ENCODE measurements around the gene MVB12B. TPM values are rescaled to one million over a fixed set of nuclear protein-coding genes. Genes with fewer than 3 reads are reported as not detected.

MVB12B gene
- total and polyA plus RNA-seq, 2 of the 8 experiments (the other 6 are each of a cell fraction or from before 2014, with no cell fraction given), result 2.6 to 5.0 TPM

DNA sequence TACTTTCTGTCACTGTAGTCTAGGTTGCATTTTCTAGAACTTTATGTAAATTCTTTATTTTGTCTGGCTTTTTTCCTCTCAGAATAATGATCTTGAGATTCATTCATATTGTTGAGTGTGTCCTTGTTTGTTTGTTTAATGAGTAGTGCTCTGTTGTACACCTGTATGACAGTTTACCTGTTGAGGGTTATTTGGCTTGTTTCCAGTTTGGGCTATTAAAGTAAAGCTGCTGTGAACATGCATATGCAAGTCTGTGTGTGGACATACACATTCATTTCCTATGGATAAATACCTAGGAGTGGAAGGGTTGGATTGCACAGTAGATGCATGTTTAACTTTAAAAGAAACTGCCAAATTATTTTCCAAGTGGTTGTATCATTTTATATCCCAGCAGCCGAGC, 30.4 kb downstream of the MVB12B start (continued):
- TF ChIP-seq, protein P1, sequence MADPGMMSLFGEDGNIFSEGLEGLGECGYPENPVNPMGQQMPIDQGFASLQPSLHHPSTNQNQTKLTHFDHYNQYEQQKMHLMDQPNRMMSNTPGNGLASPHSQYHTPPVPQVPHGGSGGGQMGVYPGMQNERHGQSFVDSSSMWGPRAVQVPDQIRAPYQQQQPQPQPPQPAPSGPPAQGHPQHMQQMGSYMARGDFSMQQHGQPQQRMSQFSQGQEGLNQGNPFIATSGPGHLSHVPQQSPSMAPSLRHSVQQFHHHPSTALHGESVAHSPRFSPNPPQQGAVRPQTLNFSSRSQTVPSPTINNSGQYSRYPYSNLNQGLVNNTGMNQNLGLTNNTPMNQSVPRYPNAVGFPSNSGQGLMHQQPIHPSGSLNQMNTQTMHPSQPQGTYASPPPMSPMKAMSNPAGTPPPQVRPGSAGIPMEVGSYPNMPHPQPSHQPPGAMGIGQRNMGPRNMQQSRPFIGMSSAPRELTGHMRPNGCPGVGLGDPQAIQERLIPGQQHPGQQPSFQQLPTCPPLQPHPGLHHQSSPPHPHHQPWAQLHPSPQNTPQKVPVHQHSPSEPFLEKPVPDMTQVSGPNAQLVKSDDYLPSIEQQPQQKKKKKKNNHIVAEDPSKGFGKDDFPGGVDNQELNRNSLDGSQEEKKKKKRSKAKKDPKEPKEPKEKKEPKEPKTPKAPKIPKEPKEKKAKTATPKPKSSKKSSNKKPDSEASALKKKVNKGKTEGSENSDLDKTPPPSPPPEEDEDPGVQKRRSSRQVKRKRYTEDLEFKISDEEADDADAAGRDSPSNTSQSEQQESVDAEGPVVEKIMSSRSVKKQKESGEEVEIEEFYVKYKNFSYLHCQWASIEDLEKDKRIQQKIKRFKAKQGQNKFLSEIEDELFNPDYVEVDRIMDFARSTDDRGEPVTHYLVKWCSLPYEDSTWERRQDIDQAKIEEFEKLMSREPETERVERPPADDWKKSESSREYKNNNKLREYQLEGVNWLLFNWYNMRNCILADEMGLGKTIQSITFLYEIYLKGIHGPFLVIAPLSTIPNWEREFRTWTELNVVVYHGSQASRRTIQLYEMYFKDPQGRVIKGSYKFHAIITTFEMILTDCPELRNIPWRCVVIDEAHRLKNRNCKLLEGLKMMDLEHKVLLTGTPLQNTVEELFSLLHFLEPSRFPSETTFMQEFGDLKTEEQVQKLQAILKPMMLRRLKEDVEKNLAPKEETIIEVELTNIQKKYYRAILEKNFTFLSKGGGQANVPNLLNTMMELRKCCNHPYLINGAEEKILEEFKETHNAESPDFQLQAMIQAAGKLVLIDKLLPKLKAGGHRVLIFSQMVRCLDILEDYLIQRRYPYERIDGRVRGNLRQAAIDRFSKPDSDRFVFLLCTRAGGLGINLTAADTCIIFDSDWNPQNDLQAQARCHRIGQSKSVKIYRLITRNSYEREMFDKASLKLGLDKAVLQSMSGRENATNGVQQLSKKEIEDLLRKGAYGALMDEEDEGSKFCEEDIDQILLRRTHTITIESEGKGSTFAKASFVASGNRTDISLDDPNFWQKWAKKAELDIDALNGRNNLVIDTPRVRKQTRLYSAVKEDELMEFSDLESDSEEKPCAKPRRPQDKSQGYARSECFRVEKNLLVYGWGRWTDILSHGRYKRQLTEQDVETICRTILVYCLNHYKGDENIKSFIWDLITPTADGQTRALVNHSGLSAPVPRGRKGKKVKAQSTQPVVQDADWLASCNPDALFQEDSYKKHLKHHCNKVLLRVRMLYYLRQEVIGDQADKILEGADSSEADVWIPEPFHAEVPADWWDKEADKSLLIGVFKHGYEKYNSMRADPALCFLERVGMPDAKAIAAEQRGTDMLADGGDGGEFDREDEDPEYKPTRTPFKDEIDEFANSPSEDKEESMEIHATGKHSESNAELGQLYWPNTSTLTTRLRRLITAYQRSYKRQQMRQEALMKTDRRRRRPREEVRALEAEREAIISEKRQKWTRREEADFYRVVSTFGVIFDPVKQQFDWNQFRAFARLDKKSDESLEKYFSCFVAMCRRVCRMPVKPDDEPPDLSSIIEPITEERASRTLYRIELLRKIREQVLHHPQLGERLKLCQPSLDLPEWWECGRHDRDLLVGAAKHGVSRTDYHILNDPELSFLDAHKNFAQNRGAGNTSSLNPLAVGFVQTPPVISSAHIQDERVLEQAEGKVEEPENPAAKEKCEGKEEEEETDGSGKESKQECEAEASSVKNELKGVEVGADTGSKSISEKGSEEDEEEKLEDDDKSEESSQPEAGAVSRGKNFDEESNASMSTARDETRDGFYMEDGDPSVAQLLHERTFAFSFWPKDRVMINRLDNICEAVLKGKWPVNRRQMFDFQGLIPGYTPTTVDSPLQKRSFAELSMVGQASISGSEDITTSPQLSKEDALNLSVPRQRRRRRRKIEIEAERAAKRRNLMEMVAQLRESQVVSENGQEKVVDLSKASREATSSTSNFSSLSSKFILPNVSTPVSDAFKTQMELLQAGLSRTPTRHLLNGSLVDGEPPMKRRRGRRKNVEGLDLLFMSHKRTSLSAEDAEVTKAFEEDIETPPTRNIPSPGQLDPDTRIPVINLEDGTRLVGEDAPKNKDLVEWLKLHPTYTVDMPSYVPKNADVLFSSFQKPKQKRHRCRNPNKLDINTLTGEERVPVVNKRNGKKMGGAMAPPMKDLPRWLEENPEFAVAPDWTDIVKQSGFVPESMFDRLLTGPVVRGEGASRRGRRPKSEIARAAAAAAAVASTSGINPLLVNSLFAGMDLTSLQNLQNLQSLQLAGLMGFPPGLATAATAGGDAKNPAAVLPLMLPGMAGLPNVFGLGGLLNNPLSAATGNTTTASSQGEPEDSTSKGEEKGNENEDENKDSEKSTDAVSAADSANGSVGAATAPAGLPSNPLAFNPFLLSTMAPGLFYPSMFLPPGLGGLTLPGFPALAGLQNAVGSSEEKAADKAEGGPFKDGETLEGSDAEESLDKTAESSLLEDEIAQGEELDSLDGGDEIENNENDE (IDR thresholded peaks at IDR 0.05; ENCODE audit: insufficient replicate concordance, low read length), result no peak
- TF ChIP-seq GABPA (IDR thresholded peaks at IDR 0.05; ENCODE audit: borderline replicate concordance, insufficient read depth, low read length) (no peak), JUN (IDR thresholded peaks at IDR 0.05; ENCODE audit: low read depth, low read length) (no peak), NRF1 (IDR thresholded peaks at IDR 0.05; ENCODE audit: low read depth, low read length) (no peak), MAFK (IDR thresholded peaks at IDR 0.05; ENCODE audit: low read depth, low read length) (no peak), ASH2L (IDR thresholded peaks at IDR 0.05; ENCODE audit: low read length) (no peak), EZH2 (IDR thresholded peaks at IDR 0.05; ENCODE audit: low read depth, low read length, severe bottlenecking) (no peak), CHD1 (IDR thresholded peaks at IDR 0.05; ENCODE audit: low read depth, low read length) (no peak), RNF2 (IDR thresholded peaks at IDR 0.05; ENCODE audit: borderline replicate concordance, low read depth, low read length, missing control alignments, poor library complexity, severe bottlenecking) (no peak), SP2 (IDR thresholded peaks at IDR 0.05; ENCODE audit: low read length) (no peak)
